Stomach smooth muscle (tissue), 2 donors: ENCODE measurements around the gene JARID2.
"Not testable (repeated sequence)": the region's sequence is repeated elsewhere in the genome, so short reads cannot be mapped to it uniquely, and the experiment has no call there.

ENCODE experiments used
- H3K27ac ChIP-seq: one replicate; pipeline ENCODE4 v1.7.0; 2013; ENCODE audit warnings: mild to moderate bottlenecking, low read length, inconsistent platforms
- H3K27me3 ChIP-seq, 2 donors: one replicate each; pipeline ENCODE4 v1.7.0; 2013; ENCODE audit warnings: low read length in 2 of 2; ENCODE audit not compliant: insufficient read depth in 2 of 2, control insufficient read depth in 1 of 2
- H3K36me3 ChIP-seq, 2 donors: one replicate each; pipeline ENCODE4 v1.7.0; 2013; ENCODE audit warnings: low read length in 2 of 2; ENCODE audit not compliant: control insufficient read depth in 2 of 2, insufficient read depth in 2 of 2
- H3K4me1 ChIP-seq: one replicate; pipeline ENCODE4 v1.7.0; 2013; ENCODE audit warnings: low read length; ENCODE audit not compliant: control insufficient read depth, insufficient read depth
- H3K4me3 ChIP-seq, 2 donors: one replicate each; pipeline ENCODE4 v1.7.0; 2013; ENCODE audit warnings: low read length in 2 of 2
- H3K9ac ChIP-seq, 2 donors: one replicate each; pipeline ENCODE4 v1.7.0; 2013; ENCODE audit warnings: low read length in 2 of 2, mild to moderate bottlenecking in 1 of 2
- H3K9me3 ChIP-seq, 2 donors: one replicate each; pipeline ENCODE4 v1.7.0; 2013; ENCODE audit warnings: low read length in 2 of 2; ENCODE audit not compliant: control insufficient read depth in 2 of 2
- donor health status: healthy.
- donor health status: Pancreatic carcinoma.

Gene JARID2

DNA sequence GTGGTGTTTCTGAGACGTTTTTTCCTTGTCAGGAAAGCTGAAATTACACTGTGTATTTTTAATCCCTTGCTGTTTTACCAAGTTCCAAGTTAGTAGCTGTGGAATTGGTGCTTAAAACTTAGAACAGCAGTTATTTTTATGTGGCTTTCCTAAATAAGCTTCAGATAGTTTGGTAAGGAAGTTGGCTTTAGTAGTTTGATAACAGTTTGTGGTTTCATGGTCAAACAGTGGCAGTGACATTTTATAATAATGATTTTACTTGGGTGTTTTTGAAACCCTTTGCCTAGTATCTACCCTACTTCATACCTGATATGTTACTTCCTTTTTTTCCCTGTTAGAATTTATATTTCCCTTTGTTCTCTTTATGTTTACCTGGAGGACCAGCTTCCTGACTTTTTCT is 164.9 kb downstream of the JARID2 start:
- Histone ChIP-seq H3K4me3 (no peak overlapping the region), H3K27ac (no peak overlapping the region), H3K9ac (no peak overlapping the region), H3K9me3 (no peaks in the 10 kb centered on the region), H3K4me1 (no peaks in the 10 kb centered on the region), H3K27me3 (no peaks in the 10 kb centered on the region), H3K36me3 (no peaks in the 10 kb centered on the region)

DNA sequence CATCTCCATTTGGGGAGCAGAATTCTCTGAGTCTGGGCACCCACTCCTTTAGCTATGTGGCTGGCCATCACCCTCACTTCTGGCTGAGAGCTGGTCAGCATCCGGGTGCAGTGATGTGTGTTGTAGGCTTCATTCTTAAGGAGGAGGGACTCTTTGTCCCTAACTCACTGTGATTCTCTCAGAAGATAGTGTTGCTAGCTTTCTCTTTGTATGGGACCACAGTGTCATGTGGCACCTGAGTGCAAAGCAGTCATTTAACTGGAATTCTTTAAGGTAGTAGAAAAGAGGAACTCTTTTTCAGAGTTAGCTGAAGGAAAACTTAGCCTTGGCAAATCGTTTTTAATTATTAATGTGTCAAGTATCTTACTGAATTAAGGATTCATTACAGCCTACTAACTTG is 165.9 kb downstream of the JARID2 start:
- no peaks in the 10 kb centered on the region for H3K9me3 ChIP-seq
- H3K4me1 ChIP-seq = no peaks in the 10 kb centered on the region
- no peak overlapping the region for H3K4me3 ChIP-seq

GRCh38 chr6:15412767-15413166 is 166.9 kb downstream of the JARID2 start:
- Histone ChIP-seq H3K9ac (no peak overlapping the region), H3K4me3 (no peak overlapping the region), H3K9me3 (no peaks in the 10 kb centered on the region), H3K27ac (no peak overlapping the region), H3K4me1 (no peaks in the 10 kb centered on the region), H3K27me3 (no peaks in the 10 kb centered on the region), H3K36me3 (no peaks in the 10 kb centered on the region)

More for the DNA sequence above, 165.9 kb downstream of the JARID2 start:
- Histone ChIP-seq H3K27ac (no peak overlapping the region), H3K9ac (no peak overlapping the region), H3K27me3 (no peaks in the 10 kb centered on the region), H3K36me3 (no peaks in the 10 kb centered on the region)

DNA sequence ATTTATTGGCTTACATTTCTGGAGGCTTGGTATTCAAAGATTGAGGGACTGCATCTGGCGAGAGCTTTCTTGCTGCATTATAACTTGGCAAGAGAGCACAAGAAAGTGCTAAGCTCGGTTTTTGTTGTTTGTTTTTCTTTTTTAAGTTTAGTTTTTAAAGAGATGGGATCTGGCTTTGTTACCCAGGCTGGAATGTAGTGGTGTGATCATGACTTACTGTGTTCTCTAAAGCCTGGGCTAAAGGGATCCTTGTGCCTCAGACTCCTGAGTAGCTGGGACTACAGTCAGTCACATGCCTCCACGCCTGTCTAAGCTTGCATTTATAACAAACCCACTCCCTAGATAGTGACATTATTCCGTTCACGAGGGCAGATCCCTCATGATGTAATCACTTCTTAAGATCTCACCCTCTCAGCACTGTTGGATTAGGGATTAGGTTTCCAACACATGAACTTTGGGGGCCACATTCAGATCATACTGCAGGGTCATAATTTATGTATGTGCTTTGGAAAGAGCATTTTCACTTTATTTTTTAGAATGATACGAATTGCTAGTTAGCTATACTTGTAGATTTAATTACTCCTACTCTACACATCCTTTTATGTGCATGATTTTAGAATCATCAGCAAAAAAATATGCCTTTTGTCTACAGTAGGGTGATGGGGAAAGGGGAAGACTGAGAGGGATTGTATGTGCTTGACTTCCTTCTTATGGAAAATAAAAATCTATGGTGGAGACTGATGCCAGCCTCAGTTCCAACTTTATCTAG is 167.8 kb downstream of the JARID2 start:
- Histone ChIP-seq H3K4me1 (no peaks in the 10 kb centered on the region), H3K27me3 (no peaks in the 10 kb centered on the region), H3K9ac (no peak overlapping the region), H3K4me3 (no peak overlapping the region), H3K27ac (no peak overlapping the region), H3K36me3 (no peaks in the 10 kb centered on the region), H3K9me3 (no peaks in the 10 kb centered on the region)

- H3K27me3 ChIP-seq = no peaks in the 10 kb centered on the region
Measured at GRCh38 chr6:15414235-15414612, 168.4 kb downstream of the JARID2 start.

GRCh38 chr6:15415622-15416021 is 169.8 kb downstream of the JARID2 start:
- H3K4me3 ChIP-seq, H3K9ac ChIP-seq, H3K27me3 ChIP-seq, H3K36me3 ChIP-seq, H3K27ac ChIP-seq, H3K9me3 ChIP-seq, H3K4me1 ChIP-seq: not testable (repeated sequence)

More at GRCh38 chr6:15414235-15414612, 168.4 kb downstream of the JARID2 start:
- no peak overlapping the region for H3K9ac ChIP-seq
- no peak overlapping the region for H3K4me3 ChIP-seq
- H3K27ac ChIP-seq = no peak overlapping the region
- no peaks in the 10 kb centered on the region for H3K36me3 ChIP-seq
- no peaks in the 10 kb centered on the region for H3K4me1 ChIP-seq
- H3K9me3 ChIP-seq = no peaks in the 10 kb centered on the region

- Histone ChIP-seq H3K27ac (no peak overlapping the region), H3K36me3 (no peaks in the 10 kb centered on the region), H3K9ac (no peak overlapping the region), H3K9me3 (peaks cover 0 to 5% of the 10 kb centered on the region in 2 donors), H3K4me1 (no peaks in the 10 kb centered on the region), H3K27me3 (no peaks in the 10 kb centered on the region), H3K4me3 (no peak overlapping the region)
Measured at GRCh38 chr6:15416932-15417509, 171.2 kb downstream of the JARID2 start.

DNA sequence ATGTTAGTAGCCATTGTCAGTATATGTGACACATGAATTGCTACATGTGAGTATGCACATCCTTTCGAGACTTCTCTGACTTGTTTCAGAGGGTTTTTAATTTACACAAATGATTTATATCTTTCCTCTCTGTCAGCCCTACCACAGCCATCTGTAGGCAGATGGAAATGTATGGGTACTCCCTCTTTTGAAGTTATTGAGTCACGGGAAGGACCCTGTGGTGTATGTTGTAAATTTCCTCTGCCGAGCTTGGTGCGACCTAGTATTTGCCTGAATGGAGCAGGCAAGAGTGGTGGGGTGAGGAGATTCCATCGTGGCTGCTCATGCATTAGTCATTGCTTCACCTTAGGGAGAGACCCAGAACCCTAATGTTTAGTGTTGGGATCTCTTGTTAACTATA is 171.9 kb downstream of the JARID2 start:
- no peaks in the 10 kb centered on the region for H3K36me3 ChIP-seq
- peaks cover 0 to 5% of the 10 kb centered on the region in 2 donors for H3K9me3 ChIP-seq
- H3K9ac ChIP-seq = no peak overlapping the region
- no peaks in the 10 kb centered on the region for H3K4me1 ChIP-seq
- no peaks in the 10 kb centered on the region for H3K27me3 ChIP-seq
- no peak overlapping the region for H3K27ac ChIP-seq
- H3K4me3 ChIP-seq = no peak overlapping the region

DNA sequence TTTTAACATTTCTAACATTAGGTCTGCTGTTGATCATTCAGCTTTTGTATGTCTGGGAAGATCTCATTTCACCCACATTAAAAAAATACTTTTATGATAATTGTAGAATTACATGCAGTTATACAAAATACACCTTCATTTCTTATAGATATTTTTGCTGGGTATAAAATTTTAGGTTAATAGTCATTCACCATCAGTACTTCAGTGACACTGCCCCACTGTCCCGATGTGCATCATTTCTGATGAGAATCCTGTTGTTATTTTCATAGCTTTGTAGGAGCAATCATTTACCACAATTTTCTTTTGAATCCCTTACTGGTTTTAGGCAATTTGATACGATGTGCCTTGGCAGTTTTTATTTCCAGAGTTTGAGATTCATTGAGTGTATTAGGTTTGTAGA is 173.6 kb downstream of the JARID2 start:
- Histone ChIP-seq H3K27ac (no peak overlapping the region), H3K4me1 (no peaks in the 10 kb centered on the region)

DNA sequence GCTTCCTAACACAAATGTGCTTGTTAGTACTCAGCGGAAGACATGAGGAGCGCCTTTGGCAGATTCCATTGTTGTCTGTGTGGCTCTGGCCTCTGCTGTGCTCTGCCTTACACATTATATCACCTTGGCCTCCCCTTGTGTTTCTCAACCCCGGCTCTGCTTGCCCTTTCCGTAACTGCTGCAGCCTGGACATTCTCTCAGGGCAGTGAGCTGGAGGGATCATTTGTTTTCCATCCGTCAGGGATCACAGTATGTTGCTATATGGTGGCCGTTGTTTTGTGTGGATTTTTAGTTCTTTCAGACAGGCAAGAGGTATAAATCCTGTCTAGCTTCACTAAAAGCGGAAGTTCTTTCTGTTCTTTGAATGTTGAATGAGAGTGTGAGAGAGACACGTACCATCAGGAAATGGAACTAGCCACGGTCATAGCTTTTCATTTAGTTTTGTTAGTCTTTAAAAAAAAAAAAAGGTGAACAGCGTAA is 175.1 kb downstream of the JARID2 start:
- Histone ChIP-seq H3K36me3 (no peaks in the 10 kb centered on the region), H3K9ac (no peak overlapping the region), H3K27ac (no peak overlapping the region), H3K9me3 (peaks cover 0 to 5% of the 10 kb centered on the region in 2 donors), H3K4me1 (no peaks in the 10 kb centered on the region), H3K27me3 (no peaks in the 10 kb centered on the region), H3K4me3 (no peak overlapping the region)

More for the DNA sequence above, 173.6 kb downstream of the JARID2 start:
- Histone ChIP-seq H3K9ac (no peak overlapping the region), H3K9me3 (peaks cover 0 to 5% of the 10 kb centered on the region in 2 donors), H3K36me3 (no peaks in the 10 kb centered on the region), H3K4me3 (no peak overlapping the region), H3K27me3 (no peaks in the 10 kb centered on the region)
